GM19239 (cell line): ENCODE measurements around the gene COASY.

Source experiments
- DNase-seq: peaks from one replicate; pipeline ENCODE4 v3.0.0; 2011; ENCODE audit warnings: low spot score; ENCODE audit not compliant: insufficient read length
- FAIRE-seq: peaks from 2 replicates; lab custom pipeline; 2011; peaks lifted over from hg19 to GRCh38; lab: Jason Lieb, UNC

Gene COASY

DNA sequence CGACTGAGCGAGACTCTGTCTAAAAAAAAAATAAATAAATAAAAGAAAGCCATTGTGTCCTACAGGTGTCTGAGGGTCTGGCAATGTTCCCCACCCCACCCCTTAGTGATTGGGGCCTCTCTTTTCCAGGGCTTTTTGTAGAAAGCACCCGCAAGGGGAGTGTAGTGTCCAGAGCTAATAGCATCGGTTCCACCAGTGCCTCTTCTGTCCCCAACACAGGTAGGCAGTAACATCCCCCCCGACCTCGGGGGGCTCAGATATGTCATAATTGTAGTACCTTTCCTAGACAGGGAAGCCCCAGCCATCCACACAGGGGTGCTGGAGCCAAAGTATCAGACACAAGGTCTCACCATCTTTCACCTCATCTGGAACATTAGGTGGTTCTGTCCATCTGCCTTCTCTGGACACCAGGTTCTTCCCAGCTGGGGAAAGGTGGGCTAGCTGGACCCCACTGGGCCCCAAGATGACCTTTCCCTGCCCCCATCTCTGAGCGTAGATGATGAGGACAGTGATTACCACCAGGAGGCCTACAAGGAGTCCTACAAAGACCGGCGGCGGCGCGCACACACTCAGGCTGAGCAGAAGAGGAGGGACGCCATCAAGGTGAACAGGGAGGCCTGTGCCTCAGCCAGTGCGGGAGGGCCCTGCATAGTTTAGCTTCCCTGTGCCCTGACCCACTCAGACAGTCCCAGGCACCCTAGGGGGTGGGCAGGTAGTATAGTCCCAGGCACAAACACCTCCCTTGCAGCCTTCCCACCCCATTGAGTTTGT lies 6.6 kb downstream of the COASY start:
- FAIRE-seq (no peak), DNase-seq (no peak)

- FAIRE-seq, result no peak
- no peak for DNase-seq
These were observed 9.7 kb downstream of the COASY start for GRCh38 chr17:42571435-42572225.

GRCh38 chr17:42573095-42573494 lies 11.1 kb downstream of the COASY start:
- FAIRE-seq (no peak), DNase-seq (no peak)

DNA sequence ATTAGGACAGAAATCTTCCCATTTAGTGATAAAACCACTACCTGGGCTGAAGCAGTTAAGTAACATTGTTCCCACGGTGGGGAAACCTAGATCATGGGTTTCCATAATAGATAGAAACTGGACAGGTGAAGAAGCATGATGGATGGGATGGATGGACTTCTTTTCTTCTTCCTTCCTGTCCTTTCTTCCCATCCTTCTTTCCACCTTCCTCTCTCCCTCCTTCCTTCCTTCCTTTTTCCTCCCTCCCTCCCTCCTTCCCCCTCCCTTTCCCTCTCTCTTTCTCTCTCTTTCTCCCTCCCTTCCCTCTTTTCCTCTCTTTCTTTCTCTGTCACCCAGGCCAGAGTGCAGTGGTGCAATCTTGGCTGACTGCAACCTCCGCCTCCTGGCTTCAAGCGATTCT lies 12.5 kb downstream of the COASY start:
- DNase-seq (no peak), FAIRE-seq (no peak)

- DNase-seq (no peak), FAIRE-seq (peak; percentile 21)
These were observed 15.2 kb downstream of the COASY start for GRCh38 chr17:42577140-42577531.

- DNase-seq, result peak; percentile 90
- peak; percentile 89 for FAIRE-seq
These were observed 15.8 kb downstream of the COASY start, which contains the start of gene PSMC3IP for GRCh38 chr17:42577532-42578281. Gene PSMC3IP, minus strand, starts transcription at chr17:42577729. Its CDS starts 43 bp downstream, at chr17:42577686.

DNA sequence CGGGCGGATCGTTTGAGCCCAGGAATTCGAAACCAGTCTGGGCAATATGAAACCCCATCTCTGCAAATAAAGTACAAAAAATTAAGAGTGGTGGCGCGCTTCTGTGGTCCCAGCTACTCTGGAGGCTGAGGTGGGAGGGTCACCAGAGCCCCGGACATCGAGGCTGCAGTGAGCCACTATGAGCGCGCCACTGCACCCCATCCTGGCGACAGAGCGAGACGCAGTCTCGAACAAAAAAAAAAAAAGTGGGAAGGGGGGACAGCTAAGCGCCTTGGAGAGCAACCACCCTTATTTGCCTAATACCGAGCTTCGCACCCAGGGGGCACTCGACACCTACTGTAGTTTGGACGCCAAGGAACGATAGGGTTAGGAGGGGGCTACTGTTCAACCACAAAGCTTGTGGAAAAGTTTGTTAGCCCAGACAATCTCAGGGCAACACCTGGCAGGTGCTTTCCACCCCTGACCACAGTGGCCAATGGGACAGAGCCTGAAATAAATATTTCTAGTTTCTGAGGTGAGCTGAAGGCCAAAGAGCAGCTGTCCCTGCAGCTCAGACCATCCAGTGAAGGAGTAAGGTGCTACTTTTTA lies 16.4 kb downstream of the COASY start:
- FAIRE-seq (peak; percentile 93), DNase-seq (peak; percentile 69)

DNA sequence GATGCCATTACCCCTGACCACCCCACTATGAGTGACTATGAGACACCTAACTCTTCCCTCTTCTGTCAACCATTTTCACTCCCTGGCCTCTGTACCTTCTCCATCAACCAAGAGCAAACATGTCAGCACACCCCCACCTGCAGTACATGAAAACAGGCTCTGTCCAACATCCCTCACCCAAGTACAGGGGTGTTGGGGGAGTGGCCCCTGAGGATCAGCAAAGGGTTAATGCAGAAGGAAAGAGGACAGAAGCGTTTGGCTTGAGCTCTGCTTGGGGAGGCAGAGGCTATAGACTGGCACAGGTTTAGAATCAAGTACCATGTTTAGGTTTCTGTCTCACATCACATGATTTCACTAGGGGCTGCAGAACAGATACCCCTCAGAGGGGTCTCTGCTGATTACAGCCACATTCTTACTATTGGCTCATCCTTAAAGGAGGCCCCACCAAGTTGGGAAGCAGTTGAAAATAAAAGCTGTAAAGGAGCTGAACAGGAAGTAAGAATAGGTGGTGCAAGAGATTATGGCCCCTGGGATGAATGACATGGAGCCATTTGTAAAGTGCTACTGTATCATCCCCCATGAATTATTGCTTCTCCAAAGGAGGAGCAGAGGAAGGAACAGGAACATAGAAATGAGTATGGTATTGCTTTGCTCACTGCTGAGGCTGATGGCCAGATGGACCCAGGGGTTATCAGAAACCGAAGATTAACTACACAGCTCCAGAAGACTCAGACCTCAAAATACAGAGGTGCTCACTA lies 18.0 kb downstream of the COASY start:
- DNase-seq (no peak), FAIRE-seq (no peak)

- no peak for FAIRE-seq
- no peak for DNase-seq
These were observed 19.9 kb downstream of the COASY start for GRCh38 chr17:42581744-42582270.

- FAIRE-seq (no peak), DNase-seq (no peak)
These were observed 22.9 kb downstream of the COASY start for GRCh38 chr17:42584880-42585279.

DNA sequence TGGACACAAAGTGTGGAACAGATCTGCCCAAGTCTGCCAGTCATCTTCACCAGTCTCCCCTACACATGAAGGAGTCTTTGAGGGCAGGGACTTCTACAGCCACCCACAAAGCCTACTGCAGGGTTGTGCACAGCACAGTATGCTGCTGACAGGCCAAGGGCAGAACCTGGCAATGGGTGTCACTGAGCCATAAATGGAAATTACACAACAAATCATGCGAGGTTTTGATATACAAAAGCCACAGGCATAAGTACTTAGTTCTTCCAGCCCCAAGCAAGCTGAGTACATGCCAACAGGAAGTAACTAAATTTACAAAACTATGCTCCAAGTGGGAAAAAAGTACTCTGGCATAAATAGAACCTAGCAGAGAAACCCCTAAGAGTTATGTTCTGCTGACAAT lies 23.4 kb downstream of the COASY start:
- DNase-seq (no peak), FAIRE-seq (no peak)

DNA sequence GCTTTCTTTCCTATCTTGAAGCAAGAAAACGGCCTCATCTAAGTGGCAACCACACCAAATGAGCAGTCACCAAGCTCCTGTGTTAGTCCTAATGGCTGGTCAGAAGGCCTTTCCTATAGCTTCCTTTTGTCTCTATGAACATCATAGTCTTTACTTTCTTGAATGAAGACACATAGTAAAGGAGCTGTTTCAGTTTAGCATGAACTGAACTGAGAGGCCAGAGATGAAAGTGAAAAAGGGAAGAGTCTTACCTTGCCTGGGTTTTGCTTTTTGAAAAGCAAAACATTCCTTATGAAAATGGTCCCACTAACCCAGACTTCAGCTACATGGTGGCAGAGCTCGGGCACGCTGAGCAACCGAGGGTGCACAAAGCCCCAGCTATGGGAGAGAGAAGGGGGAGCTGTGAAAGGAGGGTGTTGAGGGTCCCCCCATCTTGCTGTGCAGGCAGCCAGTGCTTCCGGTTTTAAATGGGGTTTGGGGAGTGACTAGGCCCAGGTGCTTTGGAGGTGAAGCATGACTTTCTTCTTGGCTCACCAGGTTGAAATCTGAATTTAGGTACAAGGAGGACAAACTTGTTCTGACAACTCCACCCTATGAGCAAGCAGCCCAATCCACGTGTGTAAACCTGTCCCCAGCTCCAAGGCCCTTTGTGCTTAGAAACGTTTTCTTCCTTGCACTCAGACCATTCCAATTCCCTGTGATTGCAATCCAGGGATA lies 24.7 kb downstream of the COASY start:
- DNase-seq, result peak; percentile 61
- FAIRE-seq, result peak; percentile 97

- DNase-seq (no peak), FAIRE-seq (no peak)
These were observed 28.9 kb downstream of the COASY start for GRCh38 chr17:42590886-42591285.

- DNase-seq (no peak), FAIRE-seq (peak; percentile 14)
These were observed 29.5 kb downstream of the COASY start for GRCh38 chr17:42591411-42591810.

GRCh38 chr17:42596386-42596785 lies 34.4 kb downstream of the COASY start:
- DNase-seq (no peak), FAIRE-seq (no peak)

- FAIRE-seq (no peak), DNase-seq (no peak)
These were observed 37.0 kb downstream of the COASY start for GRCh38 chr17:42598905-42599304.

GRCh38 chr17:42603318-42603717 lies 41.4 kb downstream of the COASY start:
- FAIRE-seq, result peak; percentile 80
- DNase-seq, result no peak

GRCh38 chr17:42607769-42608168 lies 45.8 kb downstream of the COASY start:
- no peak for FAIRE-seq
- no peak for DNase-seq
